Measurements from ENCODE around the gene CRYBG1.
"Not testable (repeated sequence)": the region's sequence is repeated elsewhere in the genome, so short reads cannot be mapped to it uniquely, and the experiment has no call there.

Gene CRYBG1

GRCh38 chr6:106581468-106581867 lies 221.0 kb downstream of the CRYBG1 start:
- no peak for DNase-seq (ENCODE audit: low read depth in 2 of 2, low spot score in 1 of 2)

GRCh38 chr6:106586815-106587415 lies 226.4 kb downstream of the CRYBG1 start:
- DNase-seq (ENCODE audit: low read depth in 2 of 2, low spot score in 1 of 2): no peak

DNA sequence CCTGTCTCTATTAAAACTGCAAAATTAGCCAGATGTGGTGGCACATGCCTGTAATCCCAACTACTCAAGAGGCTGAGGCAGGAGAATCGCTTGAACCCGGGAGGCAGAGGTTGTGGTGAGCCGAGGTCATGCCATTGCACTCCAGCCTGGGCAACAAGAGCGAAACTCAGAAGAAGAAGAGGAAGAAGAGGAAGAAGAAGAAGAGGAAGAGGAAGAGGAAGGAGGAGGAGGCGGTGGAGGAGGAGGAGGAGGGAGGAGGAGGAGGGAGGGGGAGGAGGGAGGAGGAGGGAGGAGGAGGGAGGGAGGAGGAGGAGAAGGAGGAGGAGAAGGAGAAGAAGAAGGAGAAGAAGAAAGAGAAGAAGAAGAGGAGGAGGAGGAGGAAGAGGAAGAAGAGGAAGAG lies 228.4 kb downstream of the CRYBG1 start:
- DNase-seq (ENCODE audit: low read depth in 2 of 2, low spot score in 1 of 2): not testable (repeated sequence)

DNA sequence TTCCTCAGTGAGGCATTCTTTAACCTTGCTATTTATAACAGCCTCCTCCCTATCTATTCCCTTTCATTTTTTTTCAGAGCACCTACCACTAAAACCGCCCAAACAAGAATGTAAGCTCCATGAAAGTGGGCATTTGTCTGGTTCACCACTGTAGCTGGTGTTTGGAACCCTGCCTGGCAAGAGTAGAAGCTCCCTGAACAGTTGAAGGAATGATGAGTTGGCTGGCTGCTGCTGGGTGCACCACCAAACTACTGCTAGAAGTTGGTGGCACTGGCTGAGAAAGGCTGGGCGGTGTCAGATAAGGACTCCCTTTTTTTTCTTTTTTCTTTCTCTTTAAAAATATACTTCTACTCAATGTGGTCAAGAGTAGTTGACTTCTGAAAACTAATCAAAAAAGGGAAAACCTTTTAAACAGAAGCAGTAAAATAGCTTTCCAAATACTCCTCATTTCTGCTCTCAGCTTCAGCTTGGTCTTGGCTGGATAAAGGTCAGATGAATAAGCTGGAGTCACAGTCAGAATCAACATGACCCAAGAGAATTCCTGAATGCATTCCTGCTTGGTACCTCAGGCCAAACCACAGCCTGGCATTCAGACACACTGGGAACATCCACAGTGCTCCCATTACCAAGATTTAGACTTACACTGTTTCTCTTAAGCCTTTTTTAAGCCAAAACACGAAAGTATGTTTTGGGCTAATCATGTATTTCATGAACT lies 230.8 kb downstream of the CRYBG1 start:
- no peak for DNase-seq (ENCODE audit: low read depth in 2 of 2, low spot score in 1 of 2)

DNA sequence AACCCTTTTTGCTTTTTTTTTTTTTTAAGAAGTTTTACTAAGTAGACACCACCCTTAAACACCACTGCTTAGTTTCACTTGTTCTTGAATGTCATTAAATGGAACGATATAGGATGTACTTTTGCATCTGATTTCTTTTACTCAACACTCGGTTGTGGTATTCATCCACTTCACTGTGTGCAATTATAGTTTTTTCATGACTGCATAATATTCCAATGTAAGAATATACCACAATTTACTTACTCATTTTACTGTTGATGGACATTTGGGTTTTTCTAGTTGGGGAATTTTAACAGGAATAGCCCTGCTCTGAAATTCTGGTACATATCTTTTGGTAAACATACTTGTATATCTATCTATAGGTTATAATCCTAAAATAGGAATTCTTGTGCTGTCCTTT lies 238.9 kb downstream of the CRYBG1 start:
- DNase-seq (ENCODE audit: low read depth in 2 of 2, low spot score in 1 of 2): no peak

DNA sequence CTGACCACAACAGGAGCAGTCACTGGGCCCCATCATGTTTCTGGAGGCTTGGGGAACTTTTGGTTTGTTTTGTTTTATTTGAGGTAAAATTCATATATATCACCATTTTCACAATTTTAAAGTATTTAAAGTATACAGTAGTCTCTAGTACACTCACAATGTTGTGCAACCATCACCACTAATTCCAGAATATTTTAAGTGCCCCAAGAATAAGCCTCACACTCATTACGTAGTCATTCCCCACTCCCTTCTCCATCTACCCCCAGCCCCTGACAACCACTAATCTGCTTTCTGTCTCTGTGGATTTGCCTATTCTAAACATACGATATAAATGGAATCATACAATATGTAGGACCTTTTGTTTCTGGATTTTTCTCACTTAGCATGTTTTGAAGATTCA lies 239.8 kb downstream of the CRYBG1 start:
- DNase-seq (ENCODE audit: low read depth in 2 of 2, low spot score in 1 of 2): no peak

- peak in 1 of 2 donors; percentile 1 for DNase-seq (ENCODE audit: low read depth in 2 of 2, low spot score in 1 of 2)
These were observed 247.7 kb downstream of the CRYBG1 start for GRCh38 chr6:106608080-106608668.

DNA sequence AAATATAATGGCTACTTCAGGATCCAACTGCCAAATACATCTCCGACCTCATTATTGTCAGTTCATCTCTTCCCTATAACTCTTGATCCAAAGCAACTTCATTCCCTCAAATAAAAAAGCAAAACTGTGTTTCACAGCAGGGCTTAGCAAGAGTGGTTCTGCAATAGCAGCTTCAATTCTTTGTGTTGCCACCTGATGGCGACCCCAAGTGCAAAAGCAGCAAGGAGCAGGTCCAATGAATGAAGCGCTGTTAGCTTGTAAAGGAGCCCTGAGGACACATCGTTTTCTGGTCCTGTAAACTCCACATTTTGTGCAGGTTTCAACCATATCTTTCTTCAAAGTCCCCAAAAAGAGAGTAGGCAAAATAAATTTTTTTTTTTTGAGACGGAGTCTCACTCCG lies 249.2 kb downstream of the CRYBG1 start:
- no peak for DNase-seq (ENCODE audit: low read depth in 2 of 2, low spot score in 1 of 2)

GRCh38 chr6:106611030-106611429 lies 250.5 kb downstream of the CRYBG1 start:
- DNase-seq (ENCODE audit: low read depth in 2 of 2, low spot score in 1 of 2): no peak

- no peak for DNase-seq (ENCODE audit: low read depth in 2 of 2, low spot score in 1 of 2)
These were observed 252.3 kb downstream of the CRYBG1 start for GRCh38 chr6:106612671-106613416.

DNA sequence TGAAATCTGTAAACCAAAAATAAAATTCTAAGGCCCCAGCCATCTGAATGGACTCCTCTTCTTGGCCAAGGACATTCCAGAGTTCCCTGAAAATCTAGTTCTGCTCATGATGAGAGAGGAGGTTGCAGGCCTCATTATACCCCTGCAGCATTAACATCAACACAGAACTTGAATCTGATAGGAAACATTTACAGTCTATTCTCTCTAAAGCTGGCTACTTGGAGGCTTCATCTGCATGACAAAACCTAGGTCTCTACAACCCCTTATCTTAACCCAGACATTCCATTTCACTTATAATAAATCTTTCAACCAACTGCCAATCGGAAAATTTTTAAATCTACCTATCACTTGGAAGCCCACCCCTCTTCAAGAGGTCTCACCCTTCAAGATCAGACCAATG lies 253.1 kb downstream of the CRYBG1 start:
- no peak for DNase-seq (ENCODE audit: low read depth in 2 of 2, low spot score in 1 of 2)

GRCh38 chr6:106614166-106614565 lies 253.6 kb downstream of the CRYBG1 start:
- DNase-seq (ENCODE audit: low read depth in 2 of 2, low spot score in 1 of 2): no peak

GRCh38 chr6:106614592-106615257 lies 254.2 kb downstream of the CRYBG1 start:
- DNase-seq (ENCODE audit: low read depth in 2 of 2, low spot score in 1 of 2): no peak

DNA sequence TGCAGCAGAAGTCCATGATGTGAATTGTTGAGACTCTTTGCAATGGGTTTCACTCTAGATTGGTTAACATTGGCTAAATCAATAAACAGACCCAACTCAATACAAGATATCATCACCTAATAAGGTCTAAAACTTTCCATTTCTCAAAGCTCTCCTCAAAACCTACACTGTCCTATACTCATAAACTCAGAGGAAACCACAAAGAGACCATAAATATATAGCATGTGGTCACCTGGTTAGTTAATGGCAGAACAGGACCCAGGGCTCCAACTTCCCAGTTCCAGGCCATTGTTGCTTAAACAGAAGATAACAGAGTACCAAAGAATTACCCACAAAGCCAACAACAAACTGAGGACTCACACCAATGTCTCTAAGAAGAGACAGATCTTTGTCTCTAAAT lies 256.8 kb downstream of the CRYBG1 start:
- no peak for DNase-seq (ENCODE audit: low read depth in 2 of 2, low spot score in 1 of 2)

- DNase-seq (ENCODE audit: low read depth in 2 of 2, low spot score in 1 of 2): no peak
These were observed 257.3 kb downstream of the CRYBG1 start for GRCh38 chr6:106617857-106618256.

- DNase-seq (ENCODE audit: low read depth in 2 of 2, low spot score in 1 of 2): no peak
These were observed 257.8 kb downstream of the CRYBG1 start for GRCh38 chr6:106618324-106618723.

- DNase-seq (ENCODE audit: low read depth in 2 of 2, low spot score in 1 of 2): no peak
These were observed 258.7 kb downstream of the CRYBG1 start for GRCh38 chr6:106619223-106619622.

DNA sequence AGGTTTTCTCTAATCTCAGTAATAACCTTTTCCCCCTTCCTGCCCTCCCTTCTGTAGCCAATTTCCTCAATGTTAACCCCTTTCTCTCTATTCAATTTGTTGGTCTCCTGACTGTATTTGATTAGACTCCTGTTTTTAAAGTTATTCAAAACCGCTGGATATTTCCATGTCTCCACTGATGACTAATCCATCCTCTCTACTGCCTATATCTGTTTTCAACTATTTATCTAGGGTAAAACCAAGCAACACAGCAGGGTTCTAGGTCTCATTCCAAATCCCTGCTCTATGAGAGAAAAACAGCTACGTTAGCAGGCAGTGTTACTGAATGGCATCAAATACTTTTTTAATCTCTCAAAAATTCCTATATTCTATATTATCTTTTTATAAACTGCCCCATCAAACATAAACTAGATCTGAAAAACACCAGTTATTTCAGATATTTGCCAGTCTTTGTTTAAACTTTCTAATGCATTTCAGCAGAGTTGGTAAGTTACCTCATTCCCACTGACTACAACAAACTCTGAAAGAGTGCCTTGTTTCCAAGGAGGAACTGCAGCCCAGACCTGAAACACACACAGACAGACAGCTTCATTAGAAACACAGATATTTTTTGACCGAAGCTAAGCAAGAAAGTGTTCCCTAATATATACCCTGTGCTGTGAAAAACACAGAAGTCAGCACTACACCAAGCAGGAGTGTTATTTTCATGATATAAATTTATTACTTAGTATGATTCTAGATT lies 260.6 kb downstream of the CRYBG1 start:
- no peak for DNase-seq (ENCODE audit: low read depth in 2 of 2, low spot score in 1 of 2)

All from stimulated activated CD8-positive, alpha-beta memory T cell treated with anti-CD3 and anti-CD28 coated beads, Interleukin-4, amount 100 ng/mL, for 1 hour (primary cell).